Left forelimb (tissue), 1 donor: ENCODE results near the gene FGGY.

Experiments
- DNase-seq: peaks from one replicate; pipeline ENCODE4 v3.0.0-alpha.2; 2018; ENCODE audit warnings: low spot score

FGGY gene

DNA sequence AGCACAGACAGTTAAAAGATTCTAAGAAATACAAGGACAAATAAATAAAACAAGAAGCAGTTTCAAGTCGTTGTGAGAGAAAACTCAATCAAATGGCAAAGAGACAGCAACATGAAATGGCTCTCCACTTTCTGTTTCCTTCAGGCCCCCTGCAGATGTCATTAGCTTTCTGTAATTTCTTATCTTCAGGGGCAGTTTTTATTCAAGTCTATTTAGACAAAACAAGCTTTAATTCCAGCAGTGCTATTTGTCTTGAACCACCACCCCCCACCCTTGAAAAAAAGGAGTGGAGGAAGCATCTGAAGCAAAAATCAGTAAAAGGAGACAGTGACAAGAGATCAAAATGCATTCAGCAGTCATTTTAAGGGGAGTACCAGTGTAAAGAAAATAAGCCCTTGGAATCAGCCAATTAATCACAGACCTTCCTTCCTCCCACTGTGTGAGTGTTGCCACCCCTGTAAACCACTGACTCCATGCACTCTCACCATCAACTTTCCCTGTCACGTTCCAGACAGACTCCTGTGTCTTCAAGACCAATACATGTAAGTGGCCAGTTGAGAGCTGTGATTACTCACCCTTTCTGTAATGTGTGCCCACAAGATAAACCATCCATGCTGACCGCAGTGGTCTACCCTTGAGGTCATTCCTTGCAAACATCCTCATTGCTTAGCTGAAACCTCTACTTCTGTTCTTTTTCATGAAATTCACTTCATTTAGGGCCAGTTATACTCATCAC lies 381.8 kb downstream of the FGGY start:
- no peak for DNase-seq

DNA sequence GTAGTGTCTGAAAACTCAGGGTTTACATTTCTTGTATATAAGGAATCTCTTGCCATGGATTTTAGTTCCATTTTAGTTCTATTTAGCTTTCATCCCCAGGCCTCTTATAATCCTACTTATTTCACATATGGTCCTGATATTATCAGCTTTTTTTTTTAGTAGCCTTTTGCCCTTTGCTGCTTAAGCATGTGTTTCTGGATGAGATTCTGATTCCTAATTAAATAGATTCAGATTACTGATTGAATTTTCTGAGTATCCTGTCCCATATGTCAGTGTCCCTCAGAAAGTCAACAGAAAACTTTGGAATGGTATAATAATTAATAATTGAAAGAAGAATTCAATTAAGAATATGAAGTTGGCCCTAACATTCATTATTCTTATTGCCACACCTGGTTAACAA lies 383.1 kb downstream of the FGGY start:
- no peak for DNase-seq

- no peak for DNase-seq
These were observed 385.6 kb downstream of the FGGY start for GRCh38 chr1:59682396-59683080.

GRCh38 chr1:59683197-59683596 lies 386.3 kb downstream of the FGGY start:
- DNase-seq: no peak

DNA sequence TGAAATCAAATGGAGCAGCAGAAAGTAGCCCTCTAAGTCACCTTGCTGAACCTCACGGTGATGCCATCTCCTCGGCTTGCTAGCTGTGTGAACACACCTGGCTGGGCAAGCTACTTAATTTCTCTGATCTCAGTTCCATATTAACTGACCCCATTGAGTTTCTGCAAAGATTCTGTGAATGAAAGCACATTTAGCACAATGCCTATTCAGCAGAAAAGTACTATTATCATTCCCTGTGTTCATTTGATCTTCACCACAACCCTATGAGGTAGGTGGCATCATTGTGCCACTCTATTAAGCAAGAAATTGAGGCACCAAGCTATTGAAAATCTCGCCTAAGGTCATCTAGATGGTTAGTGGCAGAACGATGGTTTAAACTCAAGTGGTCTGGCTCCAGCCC lies 387.8 kb downstream of the FGGY start:
- no peak for DNase-seq

GRCh38 chr1:59685101-59685500 lies 388.2 kb downstream of the FGGY start:
- no peak for DNase-seq

DNA sequence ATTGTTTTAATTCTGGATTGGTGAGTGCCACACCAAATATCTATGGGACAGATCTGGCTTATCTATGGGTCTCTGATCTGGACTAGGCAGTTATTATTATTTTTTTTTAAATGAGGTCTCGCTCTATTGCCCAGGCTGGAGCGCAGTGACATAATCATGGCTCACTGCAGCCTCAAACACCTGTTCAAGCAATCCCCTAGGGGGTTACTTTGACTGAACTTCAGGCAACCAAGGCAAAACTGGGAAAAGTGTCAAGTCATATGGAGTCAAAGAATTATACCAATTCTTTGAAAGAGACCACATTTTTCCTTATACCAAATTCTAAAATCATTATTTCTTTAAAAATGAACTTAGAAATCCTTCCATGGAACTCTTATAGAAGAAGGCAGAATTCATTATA lies 388.8 kb downstream of the FGGY start:
- no peak for DNase-seq

- no peak for DNase-seq
These were observed 389.3 kb downstream of the FGGY start for GRCh38 chr1:59686170-59686569.

GRCh38 chr1:59686574-59686973 lies 389.7 kb downstream of the FGGY start:
- no peak for DNase-seq

GRCh38 chr1:59687081-59687480 lies 390.2 kb downstream of the FGGY start:
- no peak for DNase-seq

DNA sequence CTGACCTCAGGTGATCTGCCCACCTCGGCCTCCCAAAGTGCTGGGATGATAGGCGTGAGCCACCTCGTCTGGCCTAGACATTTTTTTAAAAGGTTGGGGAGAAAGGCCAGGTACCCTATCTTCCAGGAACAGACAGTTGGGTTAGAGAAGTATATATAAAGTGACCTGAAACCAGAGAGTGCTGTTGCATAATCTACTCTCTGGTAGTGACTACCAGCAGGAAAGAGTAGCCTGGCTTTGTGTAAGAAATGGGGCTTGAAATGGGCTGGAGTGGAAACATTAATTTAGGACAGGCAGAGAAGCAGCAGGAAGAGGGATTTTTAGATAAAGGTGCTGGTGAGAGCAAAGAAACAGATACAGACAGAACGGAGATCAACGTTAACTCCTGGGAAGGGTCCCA lies 392.1 kb downstream of the FGGY start:
- DNase-seq: no peak

GRCh38 chr1:59689730-59690129 lies 392.8 kb downstream of the FGGY start:
- DNase-seq: no peak

- DNase-seq: no peak
These were observed 393.5 kb downstream of the FGGY start for GRCh38 chr1:59690171-59690930.

DNA sequence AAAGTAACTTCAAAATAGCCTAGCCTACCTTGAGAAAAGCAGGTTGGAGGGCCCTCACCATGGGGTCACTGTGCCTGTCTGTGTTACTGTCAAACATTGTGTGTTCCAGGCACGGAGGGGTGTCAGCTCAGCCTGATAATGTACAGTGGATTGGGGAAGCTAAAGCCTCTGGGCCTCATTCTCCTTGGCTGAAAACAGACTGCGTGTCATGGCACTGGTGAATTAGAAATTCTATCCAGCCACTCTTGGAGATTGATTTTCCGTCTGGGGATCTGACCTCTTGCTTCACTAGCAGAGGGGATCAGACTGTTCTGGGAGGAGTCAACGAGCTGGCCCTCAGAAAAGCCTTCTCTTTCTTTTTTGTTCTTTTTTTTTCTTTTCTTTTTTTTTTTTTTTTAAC lies 394.4 kb downstream of the FGGY start:
- DNase-seq: no peak

GRCh38 chr1:59692591-59692990 lies 395.7 kb downstream of the FGGY start:
- DNase-seq: no peak

DNA sequence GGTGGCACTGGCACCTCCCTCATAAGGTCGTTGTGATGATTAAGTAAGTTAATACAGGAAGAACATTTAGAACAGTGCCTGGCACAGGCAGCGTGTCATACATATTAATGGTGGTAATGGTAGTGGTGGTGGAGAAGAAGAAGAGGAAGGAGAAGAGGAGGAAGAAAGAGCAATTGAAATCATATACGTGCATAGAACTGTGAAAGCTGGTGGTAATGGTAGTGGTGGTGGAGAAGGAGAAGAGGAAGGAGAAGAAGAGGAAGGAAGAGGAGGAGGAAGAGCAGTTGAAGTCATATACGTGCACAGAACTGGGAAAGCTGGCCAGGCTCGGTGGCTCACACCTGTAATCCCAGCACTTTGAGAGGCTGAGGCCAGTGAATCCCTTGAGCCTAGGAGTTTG lies 396.5 kb downstream of the FGGY start:
- DNase-seq: no peak

- DNase-seq: no peak
These were observed 398.4 kb downstream of the FGGY start for GRCh38 chr1:59695252-59695651.

- DNase-seq: no peak
These were observed 399.7 kb downstream of the FGGY start for GRCh38 chr1:59696421-59697115.

DNA sequence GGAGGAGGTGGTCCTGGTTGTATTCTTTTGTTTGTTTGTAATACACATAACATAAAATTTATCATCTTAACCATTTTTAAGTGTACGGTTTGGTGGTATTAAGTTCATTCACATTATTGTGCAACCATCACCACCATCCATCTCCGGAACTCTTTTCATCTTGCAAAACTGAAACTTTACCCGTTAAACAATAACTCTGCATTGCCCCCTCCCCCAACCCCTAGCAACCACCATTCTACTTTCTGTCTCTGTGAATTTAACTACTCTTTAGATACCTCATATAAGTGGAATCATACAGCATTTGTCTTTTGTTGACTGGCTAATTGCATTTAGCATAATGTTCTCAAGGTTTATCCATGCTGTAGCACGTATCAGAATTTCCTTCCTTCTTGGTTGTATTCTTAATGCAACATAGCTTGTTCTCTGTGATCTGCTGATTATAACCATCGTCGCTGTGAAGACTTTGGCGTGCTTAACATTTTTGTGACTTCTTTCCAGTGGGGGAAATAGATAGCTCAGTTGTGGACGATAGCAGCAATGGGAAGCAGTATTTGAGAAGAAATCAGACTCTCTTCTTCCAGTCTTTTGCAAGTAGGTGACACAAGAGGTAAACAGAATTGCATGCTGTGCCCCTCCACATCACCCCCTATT lies 400.4 kb downstream of the FGGY start:
- no peak for DNase-seq

DNA sequence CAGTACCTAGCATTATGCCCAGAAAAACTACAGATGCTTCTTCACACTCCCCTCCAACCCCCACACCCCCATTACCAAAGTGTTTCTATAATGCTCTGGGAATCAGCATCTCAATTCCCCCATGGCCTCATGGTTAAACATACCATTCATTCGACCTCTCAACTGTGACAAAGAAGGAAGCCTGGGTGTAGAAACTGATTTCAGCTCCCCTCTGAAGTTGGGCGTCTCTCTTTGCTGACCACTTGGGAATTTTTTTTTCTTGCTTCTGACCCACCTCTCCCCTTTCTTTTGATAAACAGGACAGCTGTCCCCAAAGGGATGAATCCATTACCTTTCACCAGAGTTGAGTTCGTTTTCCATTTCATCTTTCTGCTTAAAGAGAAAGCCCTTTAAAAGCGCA lies 401.5 kb downstream of the FGGY start:
- DNase-seq: no peak

DNA sequence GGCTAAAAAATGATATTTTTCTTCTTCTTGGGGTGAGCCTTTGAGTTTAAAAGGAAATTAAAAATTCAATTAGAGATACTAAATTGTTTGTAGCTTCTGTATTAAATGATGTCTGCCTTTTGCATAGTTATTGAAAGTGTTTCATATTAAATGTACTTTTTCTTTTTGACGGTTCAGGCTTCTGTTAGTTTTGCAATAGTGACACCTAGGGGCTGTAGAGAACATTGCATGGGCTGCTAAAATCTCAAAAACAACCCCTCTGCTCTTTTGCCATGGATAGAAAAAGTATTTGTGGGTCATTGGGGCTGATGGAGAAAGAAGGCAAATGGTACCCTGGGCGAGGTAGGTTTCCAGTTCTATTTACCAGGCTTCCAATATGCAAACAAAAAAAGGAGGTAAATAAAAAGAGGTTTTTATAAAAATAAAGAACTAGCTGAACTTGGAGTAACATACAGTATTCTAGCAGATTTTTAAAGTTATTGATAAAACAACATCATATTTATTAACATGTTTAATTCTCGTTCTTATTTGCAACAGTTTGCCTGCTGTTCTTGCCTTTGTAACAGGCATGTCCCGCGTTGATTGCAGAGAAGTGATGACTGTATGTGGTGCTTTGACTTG lies 402.4 kb downstream of the FGGY start:
- no peak for DNase-seq

DNA sequence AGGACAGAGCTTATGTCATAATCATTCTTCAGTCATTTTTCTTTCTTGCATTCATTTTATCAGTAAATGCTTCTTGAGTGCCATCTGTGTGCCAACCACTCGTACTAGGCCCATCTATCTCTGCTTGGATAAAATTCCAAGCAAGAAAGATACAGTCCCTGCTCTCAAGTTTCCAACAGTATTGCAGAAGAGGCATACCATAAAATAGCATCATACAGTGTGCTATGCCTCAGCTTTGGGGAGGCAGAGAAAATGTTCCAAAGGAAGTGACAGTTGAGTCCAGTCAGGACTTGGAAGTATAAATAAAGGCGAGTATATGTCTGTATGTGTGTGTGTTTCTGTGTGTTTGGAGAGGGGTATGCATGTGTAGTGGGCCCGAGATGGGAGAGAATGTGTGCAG lies 404.5 kb downstream of the FGGY start:
- no peak for DNase-seq
